ENCODE measurements around the gene DLEU7.

The DLEU7 gene

DNA sequence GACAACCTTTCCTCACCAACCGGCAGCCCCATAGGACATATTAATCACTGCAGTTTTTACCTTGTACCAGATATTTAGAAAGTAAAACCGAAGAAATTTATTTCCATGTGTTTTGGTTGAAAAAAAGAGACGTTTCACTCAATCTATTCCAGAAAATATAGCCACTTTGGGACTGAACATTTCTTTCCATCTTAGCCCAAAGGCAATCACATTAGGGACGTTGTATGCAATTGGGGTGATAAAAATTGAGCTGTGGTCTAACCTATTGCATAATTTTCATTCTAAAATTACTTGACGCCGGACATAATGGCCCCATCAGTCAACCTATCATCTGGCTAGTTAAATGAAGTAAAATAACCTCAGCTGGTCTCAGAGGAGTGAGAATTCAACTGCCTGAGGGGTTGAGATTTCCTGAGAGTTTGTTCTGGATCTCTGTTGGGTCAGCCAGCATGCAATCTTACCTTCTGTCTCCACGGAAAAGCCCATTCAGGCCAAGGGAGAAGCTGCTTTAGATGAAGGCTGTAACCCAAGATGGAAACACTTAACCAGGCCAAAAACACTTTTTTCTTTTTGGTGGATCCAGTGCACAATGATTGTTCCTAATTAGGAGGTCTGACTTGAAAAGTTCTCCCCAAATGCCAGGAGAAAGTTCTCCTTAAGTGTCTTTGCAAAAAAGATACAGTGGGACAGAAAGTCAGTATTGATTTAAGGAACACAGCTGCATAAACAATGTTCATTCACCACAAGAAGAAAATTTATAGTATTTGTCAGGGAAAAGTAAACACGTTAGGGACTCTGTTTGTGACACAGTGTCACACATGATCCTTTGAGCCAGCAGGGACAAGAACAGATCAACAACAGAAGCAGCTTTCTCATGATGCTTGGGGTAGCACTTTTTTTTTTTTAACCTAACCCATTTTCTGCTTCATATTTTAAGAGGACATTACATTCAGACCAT is 34.1 kb downstream of the DLEU7 start:
- ChIA-PET POLR2A (no interaction called here), CTCF (interaction anchor here (0.6 to 0.7 kb wide), 3 partner anchors 9 to 1270 kb away, joined by 3 to 4 read pairs (median 3); no protein-coding TSS in a partner anchor)
- Histone ChIP-seq H3K4me1 (ENCODE audit: control insufficient read depth, insufficient read depth, low read length) (no peaks in the 10 kb centered on the region), H3K27ac (ENCODE audit: extremely low read depth, low read depth, low read length) (peak overlapping the region; percentile 24; the same call in 1 of the 2 replicates), H3K36me3 (ENCODE audit: control insufficient read depth in 2 of 2, insufficient read depth in 1 of 2, low read length in 2 of 2) (no peaks in the 10 kb centered on the region), H3K9me3 (ENCODE audit: control insufficient read depth, insufficient read depth, low read depth, low read length) (no peaks in the 10 kb centered on the region), H3K4me3 (ENCODE audit: low read depth, low read length) (no peak overlapping the region)
- TF ChIP-seq ZBTB8A (tag by site-specific recombination; IDR thresholded peaks at IDR 0.05) (0 out of 2 replicates have a peak, but pooled peaks have one; percentile 16), ZNF366 (tag by site-specific recombination; conservative IDR thresholded peaks at IDR 0.05) (no peak)
- TF ChIP-seq, protein P1, sequence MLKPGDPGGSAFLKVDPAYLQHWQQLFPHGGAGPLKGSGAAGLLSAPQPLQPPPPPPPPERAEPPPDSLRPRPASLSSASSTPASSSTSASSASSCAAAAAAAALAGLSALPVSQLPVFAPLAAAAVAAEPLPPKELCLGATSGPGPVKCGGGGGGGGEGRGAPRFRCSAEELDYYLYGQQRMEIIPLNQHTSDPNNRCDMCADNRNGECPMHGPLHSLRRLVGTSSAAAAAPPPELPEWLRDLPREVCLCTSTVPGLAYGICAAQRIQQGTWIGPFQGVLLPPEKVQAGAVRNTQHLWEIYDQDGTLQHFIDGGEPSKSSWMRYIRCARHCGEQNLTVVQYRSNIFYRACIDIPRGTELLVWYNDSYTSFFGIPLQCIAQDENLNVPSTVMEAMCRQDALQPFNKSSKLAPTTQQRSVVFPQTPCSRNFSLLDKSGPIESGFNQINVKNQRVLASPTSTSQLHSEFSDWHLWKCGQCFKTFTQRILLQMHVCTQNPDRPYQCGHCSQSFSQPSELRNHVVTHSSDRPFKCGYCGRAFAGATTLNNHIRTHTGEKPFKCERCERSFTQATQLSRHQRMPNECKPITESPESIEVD (tag by site-specific recombination; IDR thresholded peaks at IDR 0.05): peak; percentile 77

DNA sequence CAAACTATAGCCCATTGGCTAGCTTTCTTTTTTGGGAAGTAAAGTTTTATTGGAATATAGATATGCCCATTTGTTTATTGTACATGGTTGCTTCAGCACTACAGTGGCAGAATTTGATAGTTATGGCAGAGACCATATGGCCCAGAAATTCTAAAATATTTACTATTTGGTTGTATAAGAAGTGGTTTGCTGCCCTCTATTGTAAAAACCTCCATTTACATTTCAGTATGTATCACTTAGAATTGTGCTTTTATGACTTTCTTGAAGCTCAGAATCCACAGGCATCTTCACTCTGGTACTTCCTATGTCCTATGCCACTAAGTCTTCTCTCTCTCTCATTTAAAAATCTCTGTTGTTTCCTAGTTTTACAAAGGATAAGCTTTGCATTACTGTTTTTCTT is 37.7 kb downstream of the DLEU7 start:
- H3K27ac ChIP-seq (ENCODE audit: extremely low read depth, low read depth, low read length): no peak overlapping the region
- no peaks in the 10 kb centered on the region for H3K4me1 ChIP-seq (ENCODE audit: control insufficient read depth, insufficient read depth, low read length)
- H3K9me3 ChIP-seq (ENCODE audit: control insufficient read depth, insufficient read depth, low read depth, low read length): no peaks in the 10 kb centered on the region
- no peak overlapping the region for H3K4me3 ChIP-seq (ENCODE audit: low read depth, low read length)
- TF ChIP-seq, protein P2, sequence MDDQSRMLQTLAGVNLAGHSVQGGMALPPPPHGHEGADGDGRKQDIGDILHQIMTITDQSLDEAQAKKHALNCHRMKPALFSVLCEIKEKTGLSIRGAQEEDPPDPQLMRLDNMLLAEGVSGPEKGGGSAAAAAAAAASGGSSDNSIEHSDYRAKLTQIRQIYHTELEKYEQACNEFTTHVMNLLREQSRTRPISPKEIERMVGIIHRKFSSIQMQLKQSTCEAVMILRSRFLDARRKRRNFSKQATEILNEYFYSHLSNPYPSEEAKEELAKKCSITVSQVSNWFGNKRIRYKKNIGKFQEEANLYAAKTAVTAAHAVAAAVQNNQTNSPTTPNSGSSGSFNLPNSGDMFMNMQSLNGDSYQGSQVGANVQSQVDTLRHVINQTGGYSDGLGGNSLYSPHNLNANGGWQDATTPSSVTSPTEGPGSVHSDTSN (CRISPR knock-in tag; IDR thresholded peaks at IDR 0.05): no peak
- TF ChIP-seq ZNF133 (tag by site-specific recombination; IDR thresholded peaks at IDR 0.05) (no peak), ZNF621 (tag by site-specific recombination; IDR thresholded peaks at IDR 0.05) (no peak), WT1 (tag by site-specific recombination; IDR thresholded peaks at IDR 0.05) (no peak), SALL2 (tag by site-specific recombination; IDR thresholded peaks at IDR 0.05; ENCODE audit: borderline replicate concordance) (no peak), ZNF266 (tag by site-specific recombination; IDR thresholded peaks at IDR 0.05; ENCODE audit: low read depth) (no peak), MYNN (tag by site-specific recombination; IDR thresholded peaks at IDR 0.05; ENCODE audit: borderline replicate concordance) (no peak), ZNF571 (tag by site-specific recombination; IDR thresholded peaks at IDR 0.05) (no peak)
- TF ChIP-seq, protein P3, sequence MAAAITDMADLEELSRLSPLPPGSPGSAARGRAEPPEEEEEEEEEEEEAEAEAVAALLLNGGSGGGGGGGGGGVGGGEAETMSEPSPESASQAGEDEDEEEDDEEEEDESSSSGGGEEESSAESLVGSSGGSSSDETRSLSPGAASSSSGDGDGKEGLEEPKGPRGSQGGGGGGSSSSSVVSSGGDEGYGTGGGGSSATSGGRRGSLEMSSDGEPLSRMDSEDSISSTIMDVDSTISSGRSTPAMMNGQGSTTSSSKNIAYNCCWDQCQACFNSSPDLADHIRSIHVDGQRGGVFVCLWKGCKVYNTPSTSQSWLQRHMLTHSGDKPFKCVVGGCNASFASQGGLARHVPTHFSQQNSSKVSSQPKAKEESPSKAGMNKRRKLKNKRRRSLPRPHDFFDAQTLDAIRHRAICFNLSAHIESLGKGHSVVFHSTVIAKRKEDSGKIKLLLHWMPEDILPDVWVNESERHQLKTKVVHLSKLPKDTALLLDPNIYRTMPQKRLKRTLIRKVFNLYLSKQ (tag by site-specific recombination; IDR thresholded peaks at IDR 0.05; ENCODE audit: borderline replicate concordance): no peak
- TF ChIP-seq, protein P4, sequence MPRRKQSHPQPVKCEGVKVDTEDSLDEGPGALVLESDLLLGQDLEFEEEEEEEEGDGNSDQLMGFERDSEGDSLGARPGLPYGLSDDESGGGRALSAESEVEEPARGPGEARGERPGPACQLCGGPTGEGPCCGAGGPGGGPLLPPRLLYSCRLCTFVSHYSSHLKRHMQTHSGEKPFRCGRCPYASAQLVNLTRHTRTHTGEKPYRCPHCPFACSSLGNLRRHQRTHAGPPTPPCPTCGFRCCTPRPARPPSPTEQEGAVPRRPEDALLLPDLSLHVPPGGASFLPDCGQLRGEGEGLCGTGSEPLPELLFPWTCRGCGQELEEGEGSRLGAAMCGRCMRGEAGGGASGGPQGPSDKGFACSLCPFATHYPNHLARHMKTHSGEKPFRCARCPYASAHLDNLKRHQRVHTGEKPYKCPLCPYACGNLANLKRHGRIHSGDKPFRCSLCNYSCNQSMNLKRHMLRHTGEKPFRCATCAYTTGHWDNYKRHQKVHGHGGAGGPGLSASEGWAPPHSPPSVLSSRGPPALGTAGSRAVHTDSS (tag by site-specific recombination; IDR thresholded peaks at IDR 0.05): no peak
- TF ChIP-seq, protein P5, sequence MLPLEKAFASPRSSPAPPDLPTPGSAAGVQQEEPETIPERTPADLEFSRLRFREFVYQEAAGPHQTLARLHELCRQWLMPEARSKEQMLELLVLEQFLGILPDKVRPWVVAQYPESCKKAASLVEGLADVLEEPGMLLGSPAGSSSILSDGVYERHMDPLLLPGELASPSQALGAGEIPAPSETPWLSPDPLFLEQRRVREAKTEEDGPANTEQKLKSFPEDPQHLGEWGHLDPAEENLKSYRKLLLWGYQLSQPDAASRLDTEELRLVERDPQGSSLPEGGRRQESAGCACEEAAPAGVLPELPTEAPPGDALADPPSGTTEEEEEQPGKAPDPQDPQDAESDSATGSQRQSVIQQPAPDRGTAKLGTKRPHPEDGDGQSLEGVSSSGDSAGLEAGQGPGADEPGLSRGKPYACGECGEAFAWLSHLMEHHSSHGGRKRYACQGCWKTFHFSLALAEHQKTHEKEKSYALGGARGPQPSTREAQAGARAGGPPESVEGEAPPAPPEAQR (tag by site-specific recombination; IDR thresholded peaks at IDR 0.05): no peak
- TF ChIP-seq, protein P6, sequence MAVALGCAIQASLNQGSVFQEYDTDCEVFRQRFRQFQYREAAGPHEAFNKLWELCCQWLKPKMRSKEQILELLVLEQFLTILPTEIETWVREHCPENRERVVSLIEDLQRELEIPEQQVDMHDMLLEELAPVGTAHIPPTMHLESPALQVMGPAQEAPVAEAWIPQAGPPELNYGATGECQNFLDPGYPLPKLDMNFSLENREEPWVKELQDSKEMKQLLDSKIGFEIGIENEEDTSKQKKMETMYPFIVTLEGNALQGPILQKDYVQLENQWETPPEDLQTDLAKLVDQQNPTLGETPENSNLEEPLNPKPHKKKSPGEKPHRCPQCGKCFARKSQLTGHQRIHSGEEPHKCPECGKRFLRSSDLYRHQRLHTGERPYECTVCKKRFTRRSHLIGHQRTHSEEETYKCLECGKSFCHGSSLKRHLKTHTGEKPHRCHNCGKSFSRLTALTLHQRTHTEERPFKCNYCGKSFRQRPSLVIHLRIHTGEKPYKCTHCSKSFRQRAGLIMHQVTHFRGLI (tag by site-specific recombination; IDR thresholded peaks at IDR 0.05): no peak
- no peaks in the 10 kb centered on the region for H3K36me3 ChIP-seq (ENCODE audit: control insufficient read depth in 2 of 2, insufficient read depth in 1 of 2, low read length in 2 of 2)
- POLR2A ChIA-PET: no interaction called here
- CTCF ChIA-PET: interaction anchor here (0.9 kb wide), 1 partner anchor 263 kb away, joined by 3 read pairs; no protein-coding TSS in a partner anchor
